ENCODE results near the gene RNF215.
"Not testable (repeated sequence)": the region's sequence is repeated elsewhere in the genome, so short reads cannot be mapped to it uniquely, and the experiment has no call there.

- TF ChIP-seq, protein P1, sequence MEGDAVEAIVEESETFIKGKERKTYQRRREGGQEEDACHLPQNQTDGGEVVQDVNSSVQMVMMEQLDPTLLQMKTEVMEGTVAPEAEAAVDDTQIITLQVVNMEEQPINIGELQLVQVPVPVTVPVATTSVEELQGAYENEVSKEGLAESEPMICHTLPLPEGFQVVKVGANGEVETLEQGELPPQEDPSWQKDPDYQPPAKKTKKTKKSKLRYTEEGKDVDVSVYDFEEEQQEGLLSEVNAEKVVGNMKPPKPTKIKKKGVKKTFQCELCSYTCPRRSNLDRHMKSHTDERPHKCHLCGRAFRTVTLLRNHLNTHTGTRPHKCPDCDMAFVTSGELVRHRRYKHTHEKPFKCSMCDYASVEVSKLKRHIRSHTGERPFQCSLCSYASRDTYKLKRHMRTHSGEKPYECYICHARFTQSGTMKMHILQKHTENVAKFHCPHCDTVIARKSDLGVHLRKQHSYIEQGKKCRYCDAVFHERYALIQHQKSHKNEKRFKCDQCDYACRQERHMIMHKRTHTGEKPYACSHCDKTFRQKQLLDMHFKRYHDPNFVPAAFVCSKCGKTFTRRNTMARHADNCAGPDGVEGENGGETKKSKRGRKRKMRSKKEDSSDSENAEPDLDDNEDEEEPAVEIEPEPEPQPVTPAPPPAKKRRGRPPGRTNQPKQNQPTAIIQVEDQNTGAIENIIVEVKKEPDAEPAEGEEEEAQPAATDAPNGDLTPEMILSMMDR (IDR thresholded peaks at IDR 0.05; ENCODE audit: poor library complexity) = not testable (repeated sequence)
- not testable (repeated sequence) for TF ChIP-seq EZH2 (IDR thresholded peaks at IDR 0.05; ENCODE audit: borderline replicate concordance)
Measured at GRCh38 chr22:30402766-30403104, 15.5 kb upstream of the RNF215 start.

Measured in hepatocyte (in vitro differentiated cells).